PC-3 (cell line): ENCODE data around the gene PCDH9. TPM values are rescaled to one million over a fixed set of nuclear protein-coding genes. Genes with fewer than 3 reads are reported as not detected.

Experiments used
- ATAC-seq: fragments of 200-7000 bp; cut with Tn5 transposase; 2 replicates; pipeline ENCODE4 v1.9.1; 2020; ENCODE audit warnings: mild to moderate bottlenecking, moderate library complexity
- BruUV-seq: library from RNA; stranded (reverse); fragments of 400-500 nt; replicated peaks from 2 replicates; lab custom pipeline; 2021; lab: Mats Ljungman, UMichigan
- CTCF ChIA-PET: fragments of 300-600 bp; sonication (Branson Sonifier 250); formaldehyde crosslinking; loops from one replicate; lab custom pipeline; 2022; ENCODE audit warnings: antibody characterized with exemption; lab: Charles Lee
- POLR2A ChIA-PET: fragments of 300-600 bp; sonication (Branson Sonifier 250); formaldehyde crosslinking; loops from one replicate; lab custom pipeline; 2022; ENCODE audit warnings: antibody characterized with exemption; ENCODE audit not compliant: unreplicated experiment; lab: Charles Lee
- DNase-seq: peaks from one replicate; pipeline ENCODE4 v3.0.0-alpha.2; 2015
- H2AFZ ChIP-seq: fragments of 300-600 bp; sonication (generic); 2 replicates; pipeline ENCODE4 v1.6.0; 2016; ENCODE audit warnings: antibody characterized with exemption, low read length
- H3F3A ChIP-seq: fragments of 300-600 bp; sonication (generic); one replicate; pipeline ENCODE4 v1.6.0; 2017; ENCODE audit warnings: antibody characterized with exemption, low read length, control low read depth, mild to moderate bottlenecking; ENCODE audit not compliant: unreplicated experiment
- H3K27ac ChIP-seq: fragments of 300-600 bp; sonication (generic); 2 replicates; pipeline ENCODE4 v1.5.1; 2016; ENCODE audit warnings: mild to moderate bottlenecking, low read length
- H3K27me3 ChIP-seq: fragments of 300-600 bp; sonication (generic); 2 replicates; pipeline ENCODE4 v1.6.1; 2016; ENCODE audit warnings: low read length, mixed read lengths
- H3K36me3 ChIP-seq: fragments of 300-600 bp; sonication (generic); 2 replicates; pipeline ENCODE4 v1.6.1; 2016; ENCODE audit warnings: low read depth, mixed run types, low read length, mixed read lengths
- H3K4me1 ChIP-seq: fragments of 300-600 bp; sonication (generic); 2 replicates; pipeline ENCODE4 v1.5.1; 2016; ENCODE audit warnings: low read length; ENCODE audit not compliant: insufficient read depth
- H3K4me2 ChIP-seq: fragments of 300-600 bp; sonication (generic); 2 replicates; pipeline ENCODE4 v1.6.0; 2016; ENCODE audit warnings: low read length
- H3K4me3 ChIP-seq: fragments of 300-600 bp; sonication (generic); 2 replicates; pipeline ENCODE4 v1.5.1; 2016; ENCODE audit warnings: mild to moderate bottlenecking, low read length, mixed read lengths
- H3K79me2 ChIP-seq: fragments of 300-600 bp; sonication (generic); 2 replicates; pipeline ENCODE4 v1.6.1; 2017; ENCODE audit warnings: low read length, mixed read lengths
- H3K9ac ChIP-seq: fragments of 300-600 bp; sonication (generic); 2 replicates; pipeline ENCODE4 v1.6.0; 2016; ENCODE audit warnings: mild to moderate bottlenecking, low read length
- H3K9me2 ChIP-seq: fragments of 300-600 bp; sonication (generic); replicated peaks from 2 replicates; pipeline ENCODE4 v1.6.1; 2016; ENCODE audit warnings: mixed run types, low read length, mixed read lengths
- H3K9me3 ChIP-seq: fragments of 300-600 bp; sonication (generic); 2 replicates; pipeline ENCODE4 v1.6.1; 2016; ENCODE audit warnings: low read length, mixed read lengths
- H4K20me1 ChIP-seq: fragments of 300-600 bp; sonication (generic); 2 replicates; pipeline ENCODE4 v1.6.1; 2016; ENCODE audit warnings: low read length, mixed read lengths
- EZH2 ChIP-seq: fragments of 300-600 bp; sonication (generic); IDR thresholded peaks from one replicate; pipeline ENCODE4 v1.6.1; 2017; ENCODE audit warnings: antibody characterized with exemption, mild to moderate bottlenecking, low read length; ENCODE audit not compliant: unreplicated experiment
- EZH2phosphoT487 ChIP-seq: fragments of 300-600 bp; sonication (generic); IDR thresholded peaks from 2 replicates; pipeline ENCODE4 v1.6.1; 2018; ENCODE audit warnings: mild to moderate bottlenecking, antibody characterized with exemption, low read length, borderline replicate concordance
- intact Hi-C: fragments of 100-400 bp; cut with micrococcal nuclease; formaldehyde crosslinking; loops from 2 replicates; pipeline ENCODE4 v1.9.0; 2023
- total RNA-seq: library from RNA; depleted of rRNA; stranded (reverse); fragments of >200 nt; gene quantifications from 2 replicates; pipeline ENCODE4 v1.2.3, GENCODE V29; 2014
- TF ChIP-seq, protein P1 (sequence below): fragments of 300-600 bp; sonication (generic); conservative IDR thresholded peaks from 2 replicates; pipeline ENCODE4 v1.5.1; 2017; ENCODE audit warnings: antibody characterized with exemption, low read depth, mild to moderate bottlenecking, low read length

The PCDH9 gene
- total RNA-seq, 1 experiment from 2014 or later = 0.98 TPM

DNA sequence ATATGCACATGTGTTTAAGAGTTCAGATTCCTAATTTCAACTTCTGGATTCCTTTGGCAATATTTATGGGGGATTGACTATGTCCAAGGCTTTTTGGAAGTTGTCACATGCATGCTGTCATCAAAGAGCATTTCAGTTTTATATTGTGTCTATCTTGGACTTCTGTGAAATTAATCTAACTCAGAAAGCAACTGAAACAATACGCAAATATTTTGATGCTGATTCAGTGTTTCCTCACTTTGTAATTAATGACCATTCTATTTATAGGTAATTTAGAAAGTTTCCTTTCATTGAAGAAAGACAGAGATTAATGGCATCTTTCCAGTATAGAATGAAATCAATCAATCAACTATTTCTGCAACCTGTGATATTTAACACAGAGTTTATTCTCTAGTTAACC, 550.1 kb downstream of the PCDH9 start:
- Histone ChIP-seq H3K4me2 (no peak overlapping the region), H3K9me3 (no peaks in the 10 kb centered on the region), H4K20me1 (no peaks in the 10 kb centered on the region), H3K9me2 (no peaks in the 10 kb centered on the region), H3F3A (no peaks in the 10 kb centered on the region), H3K27me3 (no peaks in the 10 kb centered on the region), H2AFZ (no peak overlapping the region), H3K4me3 (no peak overlapping the region), H3K4me1 (no peaks in the 10 kb centered on the region), H3K79me2 (no peaks in the 10 kb centered on the region), H3K27ac (no peak overlapping the region), H3K36me3 (no peaks in the 10 kb centered on the region), H3K9ac (no peak overlapping the region)
- intact Hi-C loops = no loop called here
- ChIA-PET POLR2A (no interaction called here), CTCF (no interaction called here)
- DNase-seq (no peak), ATAC-seq (no peak)
- TF ChIP-seq, protein P1, sequence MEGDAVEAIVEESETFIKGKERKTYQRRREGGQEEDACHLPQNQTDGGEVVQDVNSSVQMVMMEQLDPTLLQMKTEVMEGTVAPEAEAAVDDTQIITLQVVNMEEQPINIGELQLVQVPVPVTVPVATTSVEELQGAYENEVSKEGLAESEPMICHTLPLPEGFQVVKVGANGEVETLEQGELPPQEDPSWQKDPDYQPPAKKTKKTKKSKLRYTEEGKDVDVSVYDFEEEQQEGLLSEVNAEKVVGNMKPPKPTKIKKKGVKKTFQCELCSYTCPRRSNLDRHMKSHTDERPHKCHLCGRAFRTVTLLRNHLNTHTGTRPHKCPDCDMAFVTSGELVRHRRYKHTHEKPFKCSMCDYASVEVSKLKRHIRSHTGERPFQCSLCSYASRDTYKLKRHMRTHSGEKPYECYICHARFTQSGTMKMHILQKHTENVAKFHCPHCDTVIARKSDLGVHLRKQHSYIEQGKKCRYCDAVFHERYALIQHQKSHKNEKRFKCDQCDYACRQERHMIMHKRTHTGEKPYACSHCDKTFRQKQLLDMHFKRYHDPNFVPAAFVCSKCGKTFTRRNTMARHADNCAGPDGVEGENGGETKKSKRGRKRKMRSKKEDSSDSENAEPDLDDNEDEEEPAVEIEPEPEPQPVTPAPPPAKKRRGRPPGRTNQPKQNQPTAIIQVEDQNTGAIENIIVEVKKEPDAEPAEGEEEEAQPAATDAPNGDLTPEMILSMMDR = no peak
- TF ChIP-seq EZH2phosphoT487 (no peak), EZH2 (no peak)
- BruUV-seq = no TSS peak

DNA sequence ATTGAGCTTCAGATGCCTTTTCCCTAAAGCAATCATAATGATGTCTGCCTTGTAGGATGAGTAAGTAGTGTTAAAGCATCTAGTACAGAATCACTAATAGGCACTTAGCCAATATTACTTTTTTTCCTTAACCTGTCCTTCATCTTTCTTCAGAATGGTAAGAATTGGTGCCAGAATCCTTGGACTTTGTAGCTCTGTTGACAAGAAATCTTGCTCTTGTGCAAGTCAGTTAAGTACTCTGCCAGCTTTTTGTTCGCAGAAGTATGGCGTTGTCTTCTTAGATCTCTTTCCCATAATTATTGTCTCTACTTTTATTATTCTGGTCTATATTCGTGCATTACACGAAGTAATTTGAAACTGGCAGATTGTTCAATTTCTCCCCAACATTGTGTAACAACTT, 554.5 kb downstream of the PCDH9 start:
- Histone ChIP-seq H3K9ac (no peak overlapping the region), H2AFZ (no peak overlapping the region), H3K4me2 (no peak overlapping the region), H3K79me2 (no peaks in the 10 kb centered on the region), H4K20me1 (no peaks in the 10 kb centered on the region), H3K9me3 (no peaks in the 10 kb centered on the region), H3K27ac (no peak overlapping the region), H3K36me3 (no peaks in the 10 kb centered on the region), H3K4me3 (no peak overlapping the region), H3K4me1 (no peaks in the 10 kb centered on the region), H3K9me2 (no peaks in the 10 kb centered on the region), H3K27me3 (no peaks in the 10 kb centered on the region), H3F3A (no peaks in the 10 kb centered on the region)
- ATAC-seq (no peak), DNase-seq (no peak)
- TF ChIP-seq EZH2 (no peak), EZH2phosphoT487 (no peak)
- TF ChIP-seq, protein P1 = no peak
- intact Hi-C loops = no loop called here
- BruUV-seq = no TSS peak
- POLR2A ChIA-PET = no interaction called here
- CTCF ChIA-PET = no interaction called here

DNA sequence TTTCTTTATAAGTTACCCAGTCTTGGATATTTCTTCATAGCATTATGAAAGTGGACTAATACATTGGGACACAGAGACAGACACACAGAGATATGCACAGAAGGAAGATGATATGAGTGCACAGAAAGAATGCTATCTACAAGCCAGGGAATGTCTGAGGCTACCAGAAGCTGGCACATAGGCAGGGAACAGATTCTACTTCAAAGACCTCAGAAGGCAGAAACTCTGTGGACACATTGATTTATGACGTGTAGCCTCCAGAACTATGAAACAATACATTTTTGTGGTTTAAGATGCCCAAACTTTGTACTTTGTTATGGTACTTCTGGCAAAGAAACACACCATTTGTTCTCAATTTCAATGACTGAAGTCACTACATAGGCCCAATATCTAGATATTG, 556.7 kb downstream of the PCDH9 start:
- H3K27ac ChIP-seq = no peak overlapping the region
- ATAC-seq (no peak), DNase-seq (no peak)

More for the DNA sequence above, 556.7 kb downstream of the PCDH9 start:
- H3K27me3 ChIP-seq = no peaks in the 10 kb centered on the region
- no peak overlapping the region for H2AFZ ChIP-seq
- no peaks in the 10 kb centered on the region for H3K79me2 ChIP-seq
- ChIA-PET POLR2A (no interaction called here), CTCF (no interaction called here)
- H3K4me2 ChIP-seq = no peak overlapping the region
- no peaks in the 10 kb centered on the region for H3K9me2 ChIP-seq
- H3K9me3 ChIP-seq = no peaks in the 10 kb centered on the region
- no peaks in the 10 kb centered on the region for H4K20me1 ChIP-seq
- no peaks in the 10 kb centered on the region for H3K4me1 ChIP-seq
- no peak overlapping the region for H3K4me3 ChIP-seq
- no peaks in the 10 kb centered on the region for H3K36me3 ChIP-seq
- H3K9ac ChIP-seq = no peak overlapping the region
- TF ChIP-seq, protein P1 = no peak
- TF ChIP-seq EZH2 (no peak), EZH2phosphoT487 (no peak)
- intact Hi-C loops = no loop called here
- no peaks in the 10 kb centered on the region for H3F3A ChIP-seq
- no TSS peak for BruUV-seq
